ENCODE measurements around the gene MYO6.

The MYO6 gene

DNA sequence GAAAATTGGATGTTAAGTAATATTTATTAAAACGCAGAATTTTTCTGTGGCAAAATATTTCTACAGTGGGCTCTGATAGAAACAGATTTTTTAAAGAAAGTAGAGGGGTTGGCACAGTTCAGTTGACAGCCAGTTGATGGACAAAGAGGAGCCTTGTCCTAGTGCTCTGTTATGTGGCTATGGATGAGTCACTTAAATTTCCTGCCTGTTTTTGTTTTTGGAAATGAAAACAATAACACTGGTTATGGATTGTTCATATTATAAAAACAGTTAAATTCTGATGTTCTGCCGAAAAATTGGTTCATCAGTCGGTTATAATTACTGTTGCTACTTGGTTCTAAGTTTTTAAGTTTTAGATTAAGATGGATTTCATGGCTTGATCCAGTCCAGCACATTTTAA, 42.8 kb downstream of the MYO6 start:
- DNase-seq (ENCODE audit: extremely low read depth, low read depth): no peak

DNA sequence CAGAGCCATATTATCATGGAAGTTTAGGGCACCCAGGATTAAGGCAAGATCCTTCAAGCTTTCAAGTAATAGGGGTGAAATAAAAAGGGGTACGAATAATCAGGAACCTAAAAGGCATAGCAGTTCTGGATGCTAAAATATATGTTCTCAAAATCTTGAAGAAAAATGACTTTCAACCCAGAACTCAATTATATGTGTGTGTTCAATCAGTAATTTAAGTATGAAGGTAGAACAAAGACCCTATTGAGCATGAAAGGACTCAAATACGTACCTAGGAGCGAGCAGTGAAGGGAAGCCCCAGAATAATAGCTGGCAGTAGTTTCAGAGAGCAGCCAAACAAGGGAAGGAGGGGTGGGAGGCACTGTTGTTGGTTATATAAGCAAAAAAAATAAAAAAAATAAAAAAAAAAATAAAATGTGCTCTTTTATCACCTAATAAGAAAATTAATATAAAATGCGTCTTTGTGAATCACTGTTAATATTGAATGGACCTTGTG, 45.4 kb downstream of the MYO6 start:
- TF ChIP-seq, protein P1, sequence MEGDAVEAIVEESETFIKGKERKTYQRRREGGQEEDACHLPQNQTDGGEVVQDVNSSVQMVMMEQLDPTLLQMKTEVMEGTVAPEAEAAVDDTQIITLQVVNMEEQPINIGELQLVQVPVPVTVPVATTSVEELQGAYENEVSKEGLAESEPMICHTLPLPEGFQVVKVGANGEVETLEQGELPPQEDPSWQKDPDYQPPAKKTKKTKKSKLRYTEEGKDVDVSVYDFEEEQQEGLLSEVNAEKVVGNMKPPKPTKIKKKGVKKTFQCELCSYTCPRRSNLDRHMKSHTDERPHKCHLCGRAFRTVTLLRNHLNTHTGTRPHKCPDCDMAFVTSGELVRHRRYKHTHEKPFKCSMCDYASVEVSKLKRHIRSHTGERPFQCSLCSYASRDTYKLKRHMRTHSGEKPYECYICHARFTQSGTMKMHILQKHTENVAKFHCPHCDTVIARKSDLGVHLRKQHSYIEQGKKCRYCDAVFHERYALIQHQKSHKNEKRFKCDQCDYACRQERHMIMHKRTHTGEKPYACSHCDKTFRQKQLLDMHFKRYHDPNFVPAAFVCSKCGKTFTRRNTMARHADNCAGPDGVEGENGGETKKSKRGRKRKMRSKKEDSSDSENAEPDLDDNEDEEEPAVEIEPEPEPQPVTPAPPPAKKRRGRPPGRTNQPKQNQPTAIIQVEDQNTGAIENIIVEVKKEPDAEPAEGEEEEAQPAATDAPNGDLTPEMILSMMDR (IDR thresholded peaks at IDR 0.05; ENCODE audit: low read depth, low read length): no peak
- no peak for DNase-seq (ENCODE audit: extremely low read depth, low read depth)

More for the DNA sequence above, 42.8 kb downstream of the MYO6 start:
- TF ChIP-seq, protein P1 (IDR thresholded peaks at IDR 0.05; ENCODE audit: low read depth, low read length): no peak

DNA sequence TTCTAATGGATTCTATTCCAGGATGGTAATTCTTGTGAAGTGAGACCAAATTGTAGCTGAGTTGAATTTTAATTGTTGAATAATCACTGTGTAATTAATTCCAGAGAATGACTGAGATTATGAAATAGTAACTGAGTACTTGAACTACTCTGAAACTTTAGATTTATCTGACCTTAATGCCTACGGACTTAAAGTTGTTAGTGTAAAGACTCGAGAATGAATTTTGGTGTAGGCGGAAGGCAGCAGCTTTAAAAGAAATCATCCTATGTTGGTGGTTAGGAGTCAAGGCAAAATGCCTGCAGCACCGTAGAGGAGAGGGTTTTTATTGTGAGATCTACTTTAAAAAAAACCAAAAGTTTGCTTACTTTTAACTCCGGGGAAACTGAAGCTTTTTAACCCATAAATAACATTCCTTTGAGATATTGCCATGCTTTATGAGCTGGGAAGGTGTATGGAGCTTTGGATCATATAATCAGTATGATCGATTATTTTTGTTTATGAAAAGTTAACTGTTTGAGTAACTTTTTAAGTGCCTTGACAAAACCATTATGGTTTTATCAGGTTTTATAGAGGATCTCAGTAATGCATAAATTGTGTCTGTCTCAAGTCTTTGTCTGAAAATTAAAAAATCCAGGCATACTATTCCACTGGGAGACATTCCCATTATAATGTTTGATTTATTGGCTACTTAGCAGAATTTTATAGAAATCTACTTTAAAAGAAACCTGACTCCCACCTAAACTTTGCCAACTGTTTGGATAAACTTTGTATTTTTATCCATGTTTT, 46.1 kb downstream of the MYO6 start:
- DNase-seq (ENCODE audit: extremely low read depth, low read depth): no peak
- TF ChIP-seq, protein P1 (IDR thresholded peaks at IDR 0.05; ENCODE audit: low read depth, low read length): no peak

DNA sequence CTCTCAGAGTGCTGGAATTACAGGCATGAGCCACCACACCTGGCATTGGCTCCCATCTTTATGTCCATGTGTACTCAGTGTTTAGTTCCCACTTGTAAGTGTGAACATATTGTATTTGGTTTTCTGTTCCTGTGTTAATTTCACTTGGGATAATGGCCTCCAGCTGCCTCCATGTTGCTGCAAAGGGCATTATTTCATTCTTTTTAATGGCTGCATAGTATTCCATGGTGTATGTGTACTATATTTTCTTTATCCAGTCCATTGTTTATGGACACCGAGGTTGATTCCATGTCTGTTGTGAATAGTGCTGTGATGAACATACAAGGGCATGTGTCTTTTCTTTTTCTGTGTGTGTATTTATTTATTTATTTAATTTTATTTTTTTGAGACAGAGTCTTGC, 47.7 kb downstream of the MYO6 start:
- TF ChIP-seq, protein P1 (IDR thresholded peaks at IDR 0.05; ENCODE audit: low read depth, low read length): no peak
- no peak for DNase-seq (ENCODE audit: extremely low read depth, low read depth)

DNA sequence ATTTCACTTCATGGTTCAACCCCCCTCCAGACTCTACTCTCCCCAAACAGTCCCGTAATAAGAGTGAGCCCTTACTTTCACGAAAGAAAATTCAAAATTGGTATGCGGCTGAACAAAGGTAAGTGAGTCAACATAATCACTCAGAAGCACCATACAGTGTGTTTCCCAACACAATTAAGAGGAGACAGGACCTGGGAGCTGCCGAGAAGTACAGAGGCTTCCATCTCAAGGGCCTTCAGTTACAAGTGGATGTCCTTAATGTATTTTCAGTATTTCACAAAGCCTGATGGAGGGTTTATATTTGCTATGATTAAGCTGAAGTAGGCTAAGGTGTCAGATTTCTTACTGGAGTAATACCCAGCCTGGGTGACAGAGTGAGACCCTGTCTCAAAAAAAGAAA, 51.1 kb downstream of the MYO6 start:
- DNase-seq (ENCODE audit: extremely low read depth, low read depth): no peak
- TF ChIP-seq, protein P1 (IDR thresholded peaks at IDR 0.05; ENCODE audit: low read depth, low read length): no peak

DNA sequence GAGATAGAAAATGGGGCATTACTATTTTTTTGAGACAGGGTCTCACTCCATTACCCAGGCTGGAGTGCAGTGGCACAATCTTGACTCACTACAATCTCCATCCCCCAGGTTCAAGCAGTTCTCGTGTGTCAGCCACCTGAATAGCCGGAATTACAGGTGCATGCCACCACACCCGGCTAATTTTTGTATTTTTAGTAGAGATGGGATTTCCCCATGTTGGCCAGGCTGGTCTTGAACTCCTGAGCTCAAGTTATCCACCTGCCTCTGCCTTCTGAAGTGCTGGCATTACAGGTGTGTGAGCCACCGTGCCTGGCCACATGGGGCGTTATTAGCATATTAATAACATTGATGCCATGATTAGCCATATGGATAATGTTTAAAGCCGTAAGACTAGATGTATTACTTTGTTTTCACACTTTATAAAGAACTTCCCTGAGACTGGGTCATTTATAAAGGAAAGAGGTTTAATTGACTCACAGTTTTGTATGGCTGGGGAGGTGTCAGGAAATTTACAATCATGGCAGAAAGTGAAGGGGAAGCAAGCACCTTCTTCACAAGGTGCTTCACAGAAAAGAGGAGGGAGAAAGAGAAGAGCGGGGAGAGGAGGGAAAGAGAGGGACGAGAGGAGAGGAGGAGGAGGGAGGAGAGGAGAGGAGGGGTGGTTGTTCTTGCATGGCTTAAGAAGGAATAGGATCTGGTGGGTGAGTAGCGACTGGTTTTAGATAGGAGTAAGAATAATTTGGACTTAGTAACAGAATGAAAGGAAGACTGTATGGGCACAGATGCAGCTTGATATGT, 51.9 kb downstream of the MYO6 start:
- TF ChIP-seq, protein P1 (IDR thresholded peaks at IDR 0.05; ENCODE audit: low read depth, low read length): no peak
- no peak for DNase-seq (ENCODE audit: extremely low read depth, low read depth)

DNA sequence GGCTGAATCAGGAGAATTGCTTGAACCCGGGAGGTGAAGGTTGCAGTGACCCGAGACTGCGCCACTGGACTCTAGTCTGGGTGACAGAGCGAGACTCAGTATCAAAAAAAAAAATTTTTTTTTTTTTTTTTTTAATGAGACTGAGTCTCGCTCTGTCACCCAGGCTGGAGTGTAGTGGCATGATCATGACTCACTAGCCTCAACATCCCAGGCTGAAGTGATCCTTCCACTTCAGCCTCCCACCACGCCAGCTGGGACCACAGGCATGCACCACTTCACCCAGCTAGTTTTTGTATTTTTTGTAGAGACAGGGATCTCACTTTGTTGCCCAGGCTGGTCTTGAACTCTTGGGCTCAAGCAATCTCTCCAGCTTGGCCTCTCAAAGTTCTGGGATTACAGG, 53.3 kb downstream of the MYO6 start:
- no peak for DNase-seq (ENCODE audit: extremely low read depth, low read depth)
- TF ChIP-seq, protein P1 (IDR thresholded peaks at IDR 0.05; ENCODE audit: low read depth, low read length): no peak

Data from AG09319 (cell line).